DND-41 (cell line): ENCODE measurements around the gene ASB8.

Experiments used
- ATAC-seq: fragments of 200-7000 bp; cut with Tn5 transposase; 3 replicates; pipeline ENCODE4 v1.9.1; 2021; ENCODE audit warnings: low read depth; ENCODE audit not compliant: insufficient read depth
- DNase-seq: peaks from one replicate; pipeline ENCODE4 v3.0.0-alpha.2; 2020
- H2AFZ ChIP-seq: 2 replicates; pipeline ENCODE4 v1.6.0; 2012; ENCODE audit warnings: low read depth, low read length
- H3K27ac ChIP-seq: 2 replicates; pipeline ENCODE4 v1.5.1; 2012; ENCODE audit warnings: low read length, inconsistent platforms
- H3K27me3 ChIP-seq: fragments of 200-600 bp; sonication (generic); 2 replicates; pipeline ENCODE4 v1.6.0; 2012; ENCODE audit warnings: low read length, mild to moderate bottlenecking, inconsistent platforms; ENCODE audit not compliant: insufficient read depth, poor library complexity
- H3K36me3 ChIP-seq: 2 replicates; pipeline ENCODE4 v1.5.1; 2012; ENCODE audit warnings: low read length, inconsistent platforms; ENCODE audit not compliant: insufficient read depth
- H3K4me1 ChIP-seq: 2 replicates; pipeline ENCODE4 v1.5.1; 2012; ENCODE audit warnings: mild to moderate bottlenecking, low read length; ENCODE audit not compliant: insufficient read depth
- H3K4me2 ChIP-seq: 2 replicates; pipeline ENCODE4 v1.6.0; 2012; ENCODE audit warnings: mild to moderate bottlenecking, moderate library complexity, low read length, inconsistent platforms; ENCODE audit not compliant: insufficient read depth
- H3K4me3 ChIP-seq, 2 experiments: fragments of 200-600 bp in 1 of 2; shearing (Covaris generic) in 1 of 2; 2 replicates each; pipeline ENCODE4 v1.5.1; 2012 to 2016; ENCODE audit warnings: inconsistent platforms in 2 of 2, low read length in 2 of 2, mild to moderate bottlenecking in 2 of 2, low read depth in 1 of 2, moderate library complexity in 1 of 2
- H3K79me2 ChIP-seq: 2 replicates; pipeline ENCODE4 v1.6.0; 2012; ENCODE audit warnings: low read length, inconsistent platforms; ENCODE audit not compliant: insufficient read depth
- H3K9ac ChIP-seq: 2 replicates; pipeline ENCODE4 v1.6.0; 2012; ENCODE audit warnings: low read depth, mild to moderate bottlenecking, inconsistent platforms, low read length, moderate library complexity
- H3K9me3 ChIP-seq: 2 replicates; pipeline ENCODE4 v1.5.1; 2012; ENCODE audit warnings: low read length, moderate library complexity, mild to moderate bottlenecking, inconsistent platforms; ENCODE audit not compliant: insufficient read depth, severe bottlenecking
- H4K20me1 ChIP-seq: 2 replicates; pipeline ENCODE4 v1.6.0; 2012; ENCODE audit warnings: low read length; ENCODE audit not compliant: insufficient read depth
- EZH2 ChIP-seq: IDR thresholded peaks from 3 replicates; pipeline ENCODE4 v1.6.1; 2012; ENCODE audit warnings: borderline replicate concordance, low read depth, mild to moderate bottlenecking, moderate library complexity, low read length, inconsistent platforms; ENCODE audit not compliant: severe bottlenecking
- TF ChIP-seq, protein P1 (sequence below): IDR thresholded peaks from 2 replicates; pipeline ENCODE4 v1.5.1; 2012; ENCODE audit warnings: borderline replicate concordance, low read length, moderate library complexity, mild to moderate bottlenecking; ENCODE audit not compliant: poor library complexity, severe bottlenecking; ENCODE audit errors: extremely low read depth

Gene ASB8

DNA sequence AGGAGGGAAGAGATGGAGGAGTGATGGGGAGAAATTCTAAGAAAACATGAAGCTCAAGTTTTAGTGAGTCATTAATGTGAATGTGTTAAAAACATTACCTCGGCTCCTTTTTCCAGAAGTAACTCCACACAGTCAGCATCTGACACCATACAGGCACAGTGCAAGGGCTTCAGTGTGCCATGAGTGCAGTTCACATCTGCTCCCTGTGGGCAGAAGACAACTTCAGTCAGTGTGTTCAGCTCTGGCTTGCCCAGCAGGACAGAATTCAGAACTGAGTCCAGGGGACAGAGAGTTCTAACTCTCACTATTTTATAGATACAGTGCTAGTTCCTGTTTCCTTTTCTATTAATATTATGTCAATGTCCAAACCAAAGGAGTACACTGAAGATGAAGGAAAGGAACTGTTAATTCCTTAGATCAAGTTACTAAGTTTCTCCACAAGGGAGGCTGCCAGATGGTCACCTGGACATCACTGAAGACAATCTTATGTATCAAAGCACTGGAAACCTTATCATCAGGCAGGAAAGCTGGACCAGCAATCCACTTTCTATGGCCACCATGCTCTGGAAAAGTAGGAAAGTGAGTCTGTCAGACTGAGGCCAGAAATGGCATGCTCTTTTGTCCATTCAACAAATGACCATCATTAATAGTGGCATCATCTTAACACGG lies 6.1 kb downstream of the ASB8 start:
- no peaks in the 10 kb centered on the region for H4K20me1 ChIP-seq
- no peak overlapping the region for H3K4me3 ChIP-seq
- H3K4me1 ChIP-seq, result peaks cover 11% of the 10 kb centered on the region
- no peak overlapping the region for H3K4me2 ChIP-seq
- ATAC-seq (no peak), DNase-seq (no peak)
- peaks cover 27% of the 10 kb centered on the region for H3K79me2 ChIP-seq
- no peak overlapping the region for H2AFZ ChIP-seq
- H3K9me3 ChIP-seq, result no peaks in the 10 kb centered on the region
- H3K36me3 ChIP-seq, result peaks cover 66% of the 10 kb centered on the region
- H3K27ac ChIP-seq, result no peak overlapping the region
- no peak for TF ChIP-seq EZH2
- TF ChIP-seq, protein P1, sequence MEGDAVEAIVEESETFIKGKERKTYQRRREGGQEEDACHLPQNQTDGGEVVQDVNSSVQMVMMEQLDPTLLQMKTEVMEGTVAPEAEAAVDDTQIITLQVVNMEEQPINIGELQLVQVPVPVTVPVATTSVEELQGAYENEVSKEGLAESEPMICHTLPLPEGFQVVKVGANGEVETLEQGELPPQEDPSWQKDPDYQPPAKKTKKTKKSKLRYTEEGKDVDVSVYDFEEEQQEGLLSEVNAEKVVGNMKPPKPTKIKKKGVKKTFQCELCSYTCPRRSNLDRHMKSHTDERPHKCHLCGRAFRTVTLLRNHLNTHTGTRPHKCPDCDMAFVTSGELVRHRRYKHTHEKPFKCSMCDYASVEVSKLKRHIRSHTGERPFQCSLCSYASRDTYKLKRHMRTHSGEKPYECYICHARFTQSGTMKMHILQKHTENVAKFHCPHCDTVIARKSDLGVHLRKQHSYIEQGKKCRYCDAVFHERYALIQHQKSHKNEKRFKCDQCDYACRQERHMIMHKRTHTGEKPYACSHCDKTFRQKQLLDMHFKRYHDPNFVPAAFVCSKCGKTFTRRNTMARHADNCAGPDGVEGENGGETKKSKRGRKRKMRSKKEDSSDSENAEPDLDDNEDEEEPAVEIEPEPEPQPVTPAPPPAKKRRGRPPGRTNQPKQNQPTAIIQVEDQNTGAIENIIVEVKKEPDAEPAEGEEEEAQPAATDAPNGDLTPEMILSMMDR, result no peak
- H3K27me3 ChIP-seq, result no peaks in the 10 kb centered on the region
- H3K9ac ChIP-seq, result no peak overlapping the region

DNA sequence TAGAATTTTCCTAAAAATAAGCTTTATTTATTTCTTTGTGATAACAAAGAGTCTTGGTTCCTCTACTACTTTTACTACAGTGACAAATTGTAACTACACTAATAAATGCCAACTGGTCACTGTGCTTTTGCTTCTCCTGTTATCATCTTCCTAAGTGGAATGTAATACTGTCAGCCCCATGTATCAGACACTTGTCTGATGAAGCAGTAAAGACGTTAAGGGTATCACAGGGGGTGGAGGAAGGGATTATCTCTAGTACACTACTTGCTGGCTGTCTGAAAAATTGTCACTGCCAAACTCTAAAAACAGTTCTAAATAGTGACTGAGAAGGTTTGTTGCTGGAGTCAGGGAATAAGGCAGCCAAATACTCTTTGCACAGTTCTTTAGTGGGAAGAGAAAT lies 11.3 kb downstream of the ASB8 start:
- DNase-seq (no peak), ATAC-seq (no peak)
- Histone ChIP-seq H3K9ac (no peak overlapping the region), H3K27ac (no peak overlapping the region), H3K4me3 (no peak overlapping the region), H3K27me3 (no peaks in the 10 kb centered on the region), H3K79me2 (no peaks in the 10 kb centered on the region), H3K4me2 (no peak overlapping the region), H3K9me3 (no peaks in the 10 kb centered on the region), H3K36me3 (peaks cover 87% of the 10 kb centered on the region), H3K4me1 (no peaks in the 10 kb centered on the region), H4K20me1 (no peaks in the 10 kb centered on the region), H2AFZ (no peak overlapping the region)
- TF ChIP-seq, protein P1, result no peak
- no peak for TF ChIP-seq EZH2

DNA sequence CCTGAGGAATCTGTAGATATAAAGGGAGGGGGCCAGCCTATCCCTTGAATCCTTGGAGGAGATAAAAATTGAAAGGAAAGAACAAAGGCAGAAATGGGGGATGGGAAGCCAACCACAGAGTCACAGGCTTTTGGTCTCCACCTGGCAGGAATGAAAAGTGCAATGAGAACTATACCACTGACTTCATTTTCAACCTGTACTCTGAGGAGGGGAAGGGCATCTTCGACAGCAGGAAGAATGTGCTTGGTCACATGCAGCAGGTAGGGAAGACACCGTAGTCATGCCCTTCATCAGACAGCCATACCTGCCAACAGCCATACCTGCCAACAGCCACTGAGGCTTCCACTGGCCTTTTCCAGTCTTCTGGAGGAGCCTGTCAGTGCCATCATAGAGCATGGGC lies 13.4 kb downstream of the ASB8 start:
- H3K9me3 ChIP-seq, result no peaks in the 10 kb centered on the region
- no peak overlapping the region for H3K27ac ChIP-seq
- DNase-seq (no peak), ATAC-seq (no peak)
- no peak overlapping the region for H2AFZ ChIP-seq
- no peaks in the 10 kb centered on the region for H3K79me2 ChIP-seq
- H3K36me3 ChIP-seq, result peaks cover 71% of the 10 kb centered on the region
- TF ChIP-seq, protein P1, result no peak
- TF ChIP-seq EZH2, result no peak
- no peaks in the 10 kb centered on the region for H3K4me1 ChIP-seq
- H4K20me1 ChIP-seq, result no peaks in the 10 kb centered on the region
- no peak overlapping the region for H3K9ac ChIP-seq
- no peak overlapping the region for H3K4me2 ChIP-seq
- H3K27me3 ChIP-seq, result no peaks in the 10 kb centered on the region
- H3K4me3 ChIP-seq, result no peak overlapping the region
